ENCODE measurements around the gene STAT2. TPM values are rescaled to one million over a fixed set of nuclear protein-coding genes. Genes with fewer than 3 reads are reported as not detected.

STAT2 gene
- total and polyA plus RNA-seq, 2 of the 4 experiments (the other 2 are of a cell fraction) = 99.3 to 182 TPM

GRCh38 chr12:56326533-56326932 lies 33.4 kb downstream of the STAT2 start:
- Histone ChIP-seq H4K20me1 (ENCODE audit: insufficient read depth, low read length) (no peaks in the 10 kb centered on the region), H3K4me1 (ENCODE audit: control insufficient read depth, insufficient read depth, low read length) (no peaks in the 10 kb centered on the region), H3K9me3 (ENCODE audit: control insufficient read depth, insufficient read depth, low read length) (no peaks in the 10 kb centered on the region), H3K18ac (ENCODE audit: low read depth, low read length) (no peak overlapping the region), H2AK5ac (ENCODE audit: low read depth, low read length) (no peak overlapping the region), H2BK20ac (ENCODE audit: low read depth, low read length) (no peak overlapping the region), H3K9ac (ENCODE audit: low read depth, low read length) (no peak overlapping the region), H4K91ac (ENCODE audit: insufficient read depth, low read depth, low read length) (no peak overlapping the region), H2AFZ (replicated peaks; ENCODE audit: low read length, poor library complexity) (no peak overlapping the region), H3K4ac (ENCODE audit: low read depth, low read length) (no peak overlapping the region), H3K4me3 (ENCODE audit: insufficient read depth, low read depth, low read length) (no peak overlapping the region), H2AK9ac (replicated peaks; ENCODE audit: low read depth, low read length, poor library complexity) (no peak overlapping the region), H2BK5ac (ENCODE audit: low read depth, low read length, poor library complexity, severe bottlenecking) (no peak overlapping the region), H4K8ac (ENCODE audit: low read depth in 2 of 2, low read length in 2 of 2) (no peak overlapping the region), H3K27ac (ENCODE audit: insufficient read depth, low read length) (no peak overlapping the region), H3K79me1 (ENCODE audit: low read depth in 1 of 2, low read length in 2 of 2) (no peaks in the 10 kb centered on the region), H3K27me3 (ENCODE audit: control insufficient read depth, insufficient read depth, low read length) (no peaks in the 10 kb centered on the region), H3K36me3 (ENCODE audit: control insufficient read depth, insufficient read depth, low read length) (peaks cover 35% of the 10 kb centered on the region), H2BK15ac (ENCODE audit: low read depth, low read length) (no peak overlapping the region), H3K9me1 (ENCODE audit: insufficient read depth, low read length) (no peaks in the 10 kb centered on the region), H4K5ac (ENCODE audit: low read depth, low read length) (no peak overlapping the region), H3K4me2 (ENCODE audit: low read depth, low read length) (no peak overlapping the region), H3K23ac (ENCODE audit: low read depth, low read length) (no peak overlapping the region), H3K56ac (ENCODE audit: extremely low read depth, insufficient read depth, low read length) (no peak overlapping the region), H2BK120ac (ENCODE audit: low read depth, low read length) (no peak overlapping the region), H3K14ac (replicated peaks; ENCODE audit: low read depth, low read length) (no peak overlapping the region)
- no peak for TF ChIP-seq RCOR1 (IDR thresholded peaks at IDR 0.05; ENCODE audit: insufficient replicate concordance, low read length)
- TF ChIP-seq, protein P1, sequence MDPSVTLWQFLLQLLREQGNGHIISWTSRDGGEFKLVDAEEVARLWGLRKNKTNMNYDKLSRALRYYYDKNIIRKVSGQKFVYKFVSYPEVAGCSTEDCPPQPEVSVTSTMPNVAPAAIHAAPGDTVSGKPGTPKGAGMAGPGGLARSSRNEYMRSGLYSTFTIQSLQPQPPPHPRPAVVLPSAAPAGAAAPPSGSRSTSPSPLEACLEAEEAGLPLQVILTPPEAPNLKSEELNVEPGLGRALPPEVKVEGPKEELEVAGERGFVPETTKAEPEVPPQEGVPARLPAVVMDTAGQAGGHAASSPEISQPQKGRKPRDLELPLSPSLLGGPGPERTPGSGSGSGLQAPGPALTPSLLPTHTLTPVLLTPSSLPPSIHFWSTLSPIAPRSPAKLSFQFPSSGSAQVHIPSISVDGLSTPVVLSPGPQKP (IDR thresholded peaks at IDR 0.05; ENCODE audit: borderline replicate concordance, low read depth, low read length) = no peak
- TF ChIP-seq RAD21 (IDR thresholded peaks at IDR 0.05; ENCODE audit: low read length) = no peak
- no peak for TF ChIP-seq MXI1 (IDR thresholded peaks at IDR 0.05; ENCODE audit: borderline replicate concordance, low read depth, low read length)
- no peak for TF ChIP-seq MAFK (IDR thresholded peaks at IDR 0.05; ENCODE audit: low read depth, low read length)
- no peak for TF ChIP-seq MAZ (IDR thresholded peaks at IDR 0.05; ENCODE audit: borderline replicate concordance, low read depth, low read length)
- TF ChIP-seq CTCF (conservative IDR thresholded peaks at IDR 0.05; ENCODE audit: low read depth, low read length) = no peak
- no peak for TF ChIP-seq RFX5 (IDR thresholded peaks at IDR 0.05; ENCODE audit: low read depth, low read length)
- TF ChIP-seq CEBPB (IDR thresholded peaks at IDR 0.05; ENCODE audit: low read depth, low read length) = no peak
- TF ChIP-seq CHD1 (IDR thresholded peaks at IDR 0.05; ENCODE audit: low read depth, low read length) = no peak
- TF ChIP-seq BHLHE40 (IDR thresholded peaks at IDR 0.05; ENCODE audit: low read depth, low read length) = no peak
- TF ChIP-seq, protein P2, sequence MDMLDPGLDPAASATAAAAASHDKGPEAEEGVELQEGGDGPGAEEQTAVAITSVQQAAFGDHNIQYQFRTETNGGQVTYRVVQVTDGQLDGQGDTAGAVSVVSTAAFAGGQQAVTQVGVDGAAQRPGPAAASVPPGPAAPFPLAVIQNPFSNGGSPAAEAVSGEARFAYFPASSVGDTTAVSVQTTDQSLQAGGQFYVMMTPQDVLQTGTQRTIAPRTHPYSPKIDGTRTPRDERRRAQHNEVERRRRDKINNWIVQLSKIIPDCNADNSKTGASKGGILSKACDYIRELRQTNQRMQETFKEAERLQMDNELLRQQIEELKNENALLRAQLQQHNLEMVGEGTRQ (IDR thresholded peaks at IDR 0.05; ENCODE audit: low read depth, low read length) = no peak
- in situ Hi-C loops (cut with MboI; ENCODE audit: low sequenced_read_pairs) = no loop called here
- no CpG with 5 or more reads among the region's 6 CpGs for WGBS, 2 experiments (ENCODE audit: extremely low coverage in 2 of 2, insufficient read length in 1 of 2)
- ATAC-seq (ENCODE audit: low read depth) = no peak
- no peak for DNase-seq
- BruUV-seq (replicated peaks) = no TSS peak
- ChIA-PET CTCF (no interaction called here), POLR2A (ENCODE audit: unreplicated experiment) (no interaction called here)
- dilution Hi-C loops (cut with HindIII; ENCODE audit: low sequenced_read_pairs, unreplicated experiment) = no loop called here
- intact Hi-C loops (cut with micrococcal nuclease) = no loop called here

Measured in IMR-90 (cell line).